SK-N-SH (cell line): ENCODE results near the gene ZBTB8OS. TPM values are rescaled to one million over a fixed set of nuclear protein-coding genes. Genes with fewer than 3 reads are reported as not detected.
"Not testable (repeated sequence)": the region's sequence is repeated elsewhere in the genome, so short reads cannot be mapped to it uniquely, and the experiment has no call there.

Experiments used
- CTCF ChIA-PET: fragments of 300-600, 350-600 bp; formaldehyde crosslinking; extraction: SDS; loops from one replicate; lab custom pipeline; 2021; lab: Yijun Ruan, JAX
- POLR2A ChIA-PET: fragments of 350-600 bp; sonication (Branson Sonifier 250); formaldehyde crosslinking; extraction: SDS; loops from one replicate; lab custom pipeline; 2020; ENCODE audit warnings: antibody characterized with exemption, inconsistent platforms; lab: Yijun Ruan, JAX
- DNase-seq: peaks from one replicate; pipeline ENCODE4 v3.0.0; 2012
- H2AFZ ChIP-seq: fragments of 200-600 bp; sonication (generic); 2 replicates; pipeline ENCODE4 v1.8.1; 2016; ENCODE audit warnings: antibody characterized with exemption, mild to moderate bottlenecking, low read depth
- H3F3A ChIP-seq: fragments of 200-600 bp; sonication (generic); replicated peaks from 2 replicates; pipeline ENCODE3; 2016; ENCODE audit warnings: antibody characterized with exemption, mild to moderate bottlenecking; ENCODE audit not compliant: insufficient read depth
- H3K27ac ChIP-seq, 2 experiments: fragments of 200-500 bp in 1 of 2; fragments of 200-600 bp in 1 of 2; sonication (Bioruptor generic) in 1 of 2; sonication (generic), shearing (Covaris generic) in 1 of 2; 2 replicates each; pipeline versions ENCODE4 v1.5.1 to v1.6.1; 2014 to 2016; ENCODE audit warnings: low read depth in 2 of 2, inconsistent platforms in 1 of 2, low read length in 1 of 2, mild to moderate bottlenecking in 1 of 2, mixed read lengths in 1 of 2
- H3K27me3 ChIP-seq: fragments of 200-600 bp; sonication (generic), shearing (Covaris generic); 2 replicates; pipeline ENCODE4 v1.6.1; 2016; ENCODE audit warnings: mixed run types; ENCODE audit not compliant: insufficient read depth
- H3K36me3 ChIP-seq, 2 experiments: fragments of 200-500 bp in 1 of 2; fragments of 200-600 bp in 1 of 2; sonication (Bioruptor generic) in 1 of 2; sonication (generic) in 1 of 2; replicated peaks in 1 of 2; 2 replicates each; pipeline versions ENCODE3 to v1.5.1; 2014 to 2016; ENCODE audit warnings: low read length in 1 of 2, mild to moderate bottlenecking in 1 of 2; ENCODE audit not compliant: insufficient read depth in 2 of 2, control insufficient read depth in 1 of 2
- H3K4me1 ChIP-seq, 2 experiments: fragments of 200-500 bp in 1 of 2; fragments of 200-600 bp in 1 of 2; sonication (Bioruptor generic) in 1 of 2; sonication (generic), shearing (Covaris generic) in 1 of 2; 2 replicates each; pipeline versions ENCODE4 v1.5.1 to v1.6.1; 2014 to 2016; ENCODE audit warnings: low read depth in 1 of 2, low read length in 1 of 2, mixed run types in 1 of 2; ENCODE audit not compliant: insufficient read depth in 2 of 2, control insufficient read depth in 1 of 2
- H3K4me2 ChIP-seq: fragments of 200-600 bp; sonication (generic), shearing (Covaris generic); 2 replicates; pipeline ENCODE4 v1.6.1; 2017; ENCODE audit warnings: mixed run types
- H3K4me3 ChIP-seq, 2 experiments: fragments of 200-500 bp in 1 of 2; fragments of 200-600 bp in 1 of 2; sonication (Bioruptor generic) in 1 of 2; sonication (generic), shearing (Covaris generic) in 1 of 2; 2 replicates each; pipeline versions ENCODE4 v1.5.1 to v1.8.1; 2014 to 2016; ENCODE audit warnings: low read depth in 2 of 2, inconsistent platforms in 1 of 2, low read length in 1 of 2, mild to moderate bottlenecking in 1 of 2, mixed read lengths in 1 of 2, moderate library complexity in 1 of 2
- H3K79me2 ChIP-seq: fragments of 200-600 bp; sonication (generic); 2 replicates; pipeline ENCODE4 v1.8.1; 2017; ENCODE audit warnings: mild to moderate bottlenecking; ENCODE audit not compliant: insufficient read depth
- H3K9ac ChIP-seq: fragments of 200-600 bp; sonication (generic); 2 replicates; pipeline ENCODE4 v1.6.1; 2017; ENCODE audit warnings: mixed run types
- H3K9me2 ChIP-seq: fragments of 200-600 bp; sonication (generic); 2 replicates; pipeline ENCODE4 v1.6.1; 2017; ENCODE audit warnings: mixed run types
- H3K9me3 ChIP-seq: fragments of 200-600 bp; sonication (generic); 2 replicates; pipeline ENCODE4 v1.6.1; 2017; ENCODE audit warnings: mixed run types, mild to moderate bottlenecking, moderate library complexity
- H4K20me1 ChIP-seq: fragments of 200-600 bp; sonication (generic); 2 replicates; pipeline ENCODE4 v1.6.1; 2017; ENCODE audit warnings: mild to moderate bottlenecking, mixed run types; ENCODE audit not compliant: insufficient read depth
- EZH2phosphoT487 ChIP-seq: fragments of 200-600 bp; sonication (generic); IDR thresholded peaks from 2 replicates; pipeline ENCODE4 v1.6.1; 2017; ENCODE audit warnings: low read depth, mixed run types, mild to moderate bottlenecking, antibody characterized with exemption, moderate library complexity, borderline replicate concordance
- FOXJ3 ChIP-seq: sonication (generic); formaldehyde crosslinking; IDR thresholded peaks from 2 replicates; pipeline ENCODE4 v1.5.1; 2020; ENCODE audit warnings: mild to moderate bottlenecking, missing genetic modification reagents
- MEF2A ChIP-seq: IDR thresholded peaks from 2 replicates; pipeline ENCODE4 v1.4.0; 2012; ENCODE audit warnings: low read depth, borderline replicate concordance
- NFIC ChIP-seq: IDR thresholded peaks from 2 replicates; pipeline ENCODE4 v1.4.0; 2012; ENCODE audit warnings: borderline replicate concordance
- SIN3A ChIP-seq: IDR thresholded peaks from 2 replicates; pipeline ENCODE4 v1.6.1; 2012; ENCODE audit warnings: low read depth, mild to moderate bottlenecking, low read length, moderate library complexity, borderline replicate concordance
- TAF1 ChIP-seq: IDR thresholded peaks from 2 replicates; pipeline ENCODE4 v1.6.1; 2012; ENCODE audit warnings: low read depth, mild to moderate bottlenecking, low read length, moderate library complexity, borderline replicate concordance
- TCF12 ChIP-seq: IDR thresholded peaks from 2 replicates; pipeline ENCODE4 v1.4.0; 2012
- YY1 ChIP-seq: IDR thresholded peaks from 2 replicates; pipeline ENCODE4 v1.4.0; 2012; ENCODE audit warnings: low read depth, mild to moderate bottlenecking
- WGBS: methylation state at CpG from one replicate; pipeline ENCODE4 v1.1.6; 2017; ENCODE audit warnings: low lambda C conversion rate; 5-methylcytosine and 5-hydroxymethylcytosine counted together
- polyA plus RNA-seq, 3 experiments: library from polyadenylated mRNA; depleted of rRNA; stranded (reverse); fragments of >200 nt; gene quantifications; 2 replicates each; pipeline ENCODE4 v1.2.3, GENCODE V29; 2012
- TF ChIP-seq, protein P1 (sequence below): IDR thresholded peaks from 2 replicates; pipeline ENCODE4 v1.6.1; 2012; ENCODE audit warnings: mild to moderate bottlenecking, low read depth, low read length, moderate library complexity
- TF ChIP-seq, protein P2 (sequence below): IDR thresholded peaks from 2 replicates; pipeline ENCODE4; 2012

Gene ZBTB8OS
- polyA plus RNA-seq, 1 of the 3 experiments (the other 2 are of a cell fraction): 59.2 TPM

GRCh38 chr1:32680642-32681041, 30.3 kb upstream of the ZBTB8OS start:
- H3K4me2 ChIP-seq: no peak overlapping the region
- no peak for TF ChIP-seq EZH2phosphoT487
- TF ChIP-seq, all 33 proteins: peak for 0
- Histone ChIP-seq H4K20me1 (peaks cover 3% of the 10 kb centered on the region; the same call in 1 of the 2 replicates), H3F3A (peaks cover 37% of the 10 kb centered on the region), H2AFZ (no peak overlapping the region), H3K9me2 (no peaks in the 10 kb centered on the region), H3K4me3 (no peak overlapping the region), H3K4me1 (no peaks in the 10 kb centered on the region), H3K36me3 (peaks cover 52 to 85% of the 10 kb centered on the region in 2 experiments), H3K9me3 (no peaks in the 10 kb centered on the region), H3K79me2 (no peaks in the 10 kb centered on the region), H3K27me3 (no peaks in the 10 kb centered on the region), H3K9ac (no peak overlapping the region), H3K27ac (peak overlapping the region in 1 of 2 experiments; percentile 8; a peak in 1 of 4 replicates)
- 100% methylated on average over 1 of the region's 1 CpG for WGBS
- CTCF ChIA-PET: no interaction called here
- no peak for DNase-seq
- POLR2A ChIA-PET: no interaction called here

DNA sequence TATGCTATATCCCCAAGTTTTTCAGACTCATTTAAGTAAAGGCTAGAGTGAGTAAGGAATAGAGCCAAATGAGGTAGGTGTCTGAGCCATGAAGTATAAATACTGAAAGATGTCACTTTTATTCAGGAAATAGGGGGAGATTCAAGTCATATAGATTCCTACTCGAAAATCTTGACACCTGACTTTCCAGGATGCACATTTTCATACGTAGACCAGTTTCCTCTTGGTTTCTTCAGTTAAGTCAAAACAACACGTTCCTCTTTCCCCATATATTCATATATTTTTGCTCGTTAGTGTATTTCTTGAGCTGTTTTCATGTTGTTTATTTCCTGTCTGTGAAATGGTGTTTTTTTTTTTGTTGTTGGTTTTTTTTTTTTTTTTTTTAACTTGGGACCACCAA, 29.6 kb upstream of the ZBTB8OS start:
- not testable (repeated sequence) for H3K4me1 ChIP-seq

GRCh38 chr1:32676945-32677344, 26.6 kb upstream of the ZBTB8OS start:
- no peak for TF ChIP-seq TAF1
- TF ChIP-seq TCF12: no peak
- TF ChIP-seq FOXJ3 (CRISPR knock-in tag): no peak
- TF ChIP-seq, protein P1, sequence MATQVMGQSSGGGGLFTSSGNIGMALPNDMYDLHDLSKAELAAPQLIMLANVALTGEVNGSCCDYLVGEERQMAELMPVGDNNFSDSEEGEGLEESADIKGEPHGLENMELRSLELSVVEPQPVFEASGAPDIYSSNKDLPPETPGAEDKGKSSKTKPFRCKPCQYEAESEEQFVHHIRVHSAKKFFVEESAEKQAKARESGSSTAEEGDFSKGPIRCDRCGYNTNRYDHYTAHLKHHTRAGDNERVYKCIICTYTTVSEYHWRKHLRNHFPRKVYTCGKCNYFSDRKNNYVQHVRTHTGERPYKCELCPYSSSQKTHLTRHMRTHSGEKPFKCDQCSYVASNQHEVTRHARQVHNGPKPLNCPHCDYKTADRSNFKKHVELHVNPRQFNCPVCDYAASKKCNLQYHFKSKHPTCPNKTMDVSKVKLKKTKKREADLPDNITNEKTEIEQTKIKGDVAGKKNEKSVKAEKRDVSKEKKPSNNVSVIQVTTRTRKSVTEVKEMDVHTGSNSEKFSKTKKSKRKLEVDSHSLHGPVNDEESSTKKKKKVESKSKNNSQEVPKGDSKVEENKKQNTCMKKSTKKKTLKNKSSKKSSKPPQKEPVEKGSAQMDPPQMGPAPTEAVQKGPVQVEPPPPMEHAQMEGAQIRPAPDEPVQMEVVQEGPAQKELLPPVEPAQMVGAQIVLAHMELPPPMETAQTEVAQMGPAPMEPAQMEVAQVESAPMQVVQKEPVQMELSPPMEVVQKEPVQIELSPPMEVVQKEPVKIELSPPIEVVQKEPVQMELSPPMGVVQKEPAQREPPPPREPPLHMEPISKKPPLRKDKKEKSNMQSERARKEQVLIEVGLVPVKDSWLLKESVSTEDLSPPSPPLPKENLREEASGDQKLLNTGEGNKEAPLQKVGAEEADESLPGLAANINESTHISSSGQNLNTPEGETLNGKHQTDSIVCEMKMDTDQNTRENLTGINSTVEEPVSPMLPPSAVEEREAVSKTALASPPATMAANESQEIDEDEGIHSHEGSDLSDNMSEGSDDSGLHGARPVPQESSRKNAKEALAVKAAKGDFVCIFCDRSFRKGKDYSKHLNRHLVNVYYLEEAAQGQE: no peak
- no peak for TF ChIP-seq YY1
- TF ChIP-seq, protein P2, sequence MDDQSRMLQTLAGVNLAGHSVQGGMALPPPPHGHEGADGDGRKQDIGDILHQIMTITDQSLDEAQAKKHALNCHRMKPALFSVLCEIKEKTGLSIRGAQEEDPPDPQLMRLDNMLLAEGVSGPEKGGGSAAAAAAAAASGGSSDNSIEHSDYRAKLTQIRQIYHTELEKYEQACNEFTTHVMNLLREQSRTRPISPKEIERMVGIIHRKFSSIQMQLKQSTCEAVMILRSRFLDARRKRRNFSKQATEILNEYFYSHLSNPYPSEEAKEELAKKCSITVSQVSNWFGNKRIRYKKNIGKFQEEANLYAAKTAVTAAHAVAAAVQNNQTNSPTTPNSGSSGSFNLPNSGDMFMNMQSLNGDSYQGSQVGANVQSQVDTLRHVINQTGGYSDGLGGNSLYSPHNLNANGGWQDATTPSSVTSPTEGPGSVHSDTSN: no peak
- no peak for TF ChIP-seq SIN3A
- TF ChIP-seq MEF2A: no peak
- no peak for TF ChIP-seq EZH2phosphoT487
- TF ChIP-seq NFIC: no peak
- H3K36me3 ChIP-seq: peaks cover 48 to 81% of the 10 kb centered on the region in 2 experiments
- no peaks in the 10 kb centered on the region for H3K79me2 ChIP-seq
- ChIA-PET POLR2A (no interaction called here), CTCF (interaction anchor here (1.2 to 1.4 kb wide), 3 partner anchors 16 to 157 kb away, joined by 5 read pairs; no protein-coding TSS in a partner anchor)
- H3K4me3 ChIP-seq: no peak overlapping the region
- H3K9ac ChIP-seq: no peak overlapping the region
- no peaks in the 10 kb centered on the region for H4K20me1 ChIP-seq
- H3K27ac ChIP-seq: no peak overlapping the region
- no peak for DNase-seq
- H3F3A ChIP-seq: peaks cover 24% of the 10 kb centered on the region
- H2AFZ ChIP-seq: no peak overlapping the region
- H3K4me1 ChIP-seq: no peaks in the 10 kb centered on the region
- WGBS: 87% methylated on average over 2 of the region's 3 CpGs
- H3K27me3 ChIP-seq: no peaks in the 10 kb centered on the region
- no peak overlapping the region for H3K4me2 ChIP-seq
- H3K9me3 ChIP-seq: no peaks in the 10 kb centered on the region
- no peaks in the 10 kb centered on the region for H3K9me2 ChIP-seq

More for the DNA sequence above, 29.6 kb upstream of the ZBTB8OS start:
- POLR2A ChIA-PET, H2AFZ ChIP-seq, H4K20me1 ChIP-seq, H3K9me3 ChIP-seq, H3K27ac ChIP-seq, H3K4me2 ChIP-seq, H3K9ac ChIP-seq, H3K4me3 ChIP-seq, H3K27me3 ChIP-seq, H3K9me2 ChIP-seq, H3K79me2 ChIP-seq, DNase-seq: not testable (repeated sequence)
- Histone ChIP-seq H3F3A (peaks cover 32% of the 10 kb centered on the region), H3K36me3 (peaks cover 47 to 82% of the 10 kb centered on the region in 2 experiments)
- CTCF ChIA-PET: interaction anchor here (1.1 to 1.5 kb wide), 2 partner anchors 32 to 93 kb away, joined by 3 read pairs; no protein-coding TSS in a partner anchor
- 90% methylated on average over 4 of the region's 4 CpGs for WGBS

GRCh38 chr1:32668716-32669115, 18.4 kb upstream of the ZBTB8OS start:
- Histone ChIP-seq H3F3A (peaks cover 15% of the 10 kb centered on the region), H3K36me3 (peaks cover 79 to 88% of the 10 kb centered on the region in 2 experiments), H3K79me2 (peaks cover 47% of the 10 kb centered on the region)
- H3K4me1 ChIP-seq, H3K9ac ChIP-seq, H3K27ac ChIP-seq, POLR2A ChIA-PET, H3K27me3 ChIP-seq, H3K4me3 ChIP-seq, H3K9me2 ChIP-seq, H3K9me3 ChIP-seq, DNase-seq, H3K4me2 ChIP-seq, H4K20me1 ChIP-seq, H2AFZ ChIP-seq: not testable (repeated sequence)
- 98% methylated on average over 5 of the region's 5 CpGs for WGBS
- CTCF ChIA-PET: interaction anchor here (0.5 kb wide), 1 partner anchor 148 kb away, joined by 3 read pairs; no protein-coding TSS in a partner anchor
